Endothelial cell of umbilical vein (primary cell): ENCODE results near the gene EML2.

ENCODE experiments used
- CTCF ChIP-seq, 2 donors: IDR thresholded peaks; 1 replicate in 1 of 2; 2 replicates in 1 of 2; pipeline ENCODE4 v1.5.1; 2011; ENCODE audit warnings: low read length in 2 of 2, mild to moderate bottlenecking in 2 of 2, moderate library complexity in 2 of 2, control low read depth in 1 of 2, inconsistent platforms in 1 of 2, low read depth in 1 of 2; ENCODE audit not compliant: insufficient read depth in 1 of 2; ENCODE audit errors: extremely low read depth in 1 of 2
- EZH2 ChIP-seq: IDR thresholded peaks from 2 replicates; pipeline ENCODE4 v1.6.1; 2012; ENCODE audit warnings: borderline replicate concordance, low read depth, mild to moderate bottlenecking, moderate library complexity, low read length, inconsistent platforms; ENCODE audit not compliant: severe bottlenecking
- FOS ChIP-seq: IDR thresholded peaks from 2 replicates; pipeline ENCODE4 v1.6.1; 2011; ENCODE audit warnings: mild to moderate bottlenecking, low read length, moderate library complexity, borderline replicate concordance; ENCODE audit not compliant: insufficient read depth
- GATA2 ChIP-seq: IDR thresholded peaks from 2 replicates; pipeline ENCODE4 v1.7.0; 2011; ENCODE audit warnings: low read depth, mild to moderate bottlenecking, moderate library complexity, mixed read lengths, low read length; ENCODE audit not compliant: insufficient read length, insufficient read depth
- JUN ChIP-seq: IDR thresholded peaks from 2 replicates; pipeline ENCODE4 v1.6.1; 2011; ENCODE audit warnings: borderline replicate concordance, low read depth; ENCODE audit not compliant: insufficient read length, insufficient read depth
- MAX ChIP-seq: IDR thresholded peaks from 2 replicates; pipeline ENCODE4 v1.6.1; 2011; ENCODE audit not compliant: insufficient read depth, insufficient read length
- MYC ChIP-seq: IDR thresholded peaks from one replicate; pipeline ENCODE4 v1.6.1; 2011; ENCODE audit warnings: mild to moderate bottlenecking, low read depth, low read length
- POLR2A ChIP-seq: IDR thresholded peaks from 2 replicates; pipeline ENCODE4 v1.6.1; 2012; ENCODE audit warnings: low read depth, mild to moderate bottlenecking, control low read depth, low read length
- POLR2AphosphoS5 ChIP-seq: IDR thresholded peaks from 2 replicates; pipeline ENCODE4 v1.6.1; 2012; ENCODE audit warnings: low read depth, mild to moderate bottlenecking, control low read depth, low read length, moderate library complexity; ENCODE audit not compliant: insufficient read depth

- no peak for TF ChIP-seq CTCF (IDR thresholded peaks at IDR 0.05; ENCODE audit: extremely low read depth in 1 of 2, insufficient read depth in 1 of 2, low read depth in 1 of 2, low read length in 2 of 2)
- TF ChIP-seq EZH2 = no peak
- TF ChIP-seq POLR2AphosphoS5 = no peak
- TF ChIP-seq MAX = no peak
- TF ChIP-seq POLR2A = no peak
- no peak for TF ChIP-seq JUN
- TF ChIP-seq FOS = no peak
- no peak for TF ChIP-seq MYC
- no peak for TF ChIP-seq GATA2
Measured at GRCh38 chr19:45660636-45661035, 21.4 kb upstream of the EML2 start.
